HG02870 (cell line): ENCODE data around the gene ST3GAL3.

ENCODE experiments used
- ATAC-seq: cut with Tn5 transposase; IDR thresholded peaks from one replicate; pipeline ENCODE4 v1.9.1; 2021; ENCODE audit warnings: mild to moderate bottlenecking, moderate library complexity; ENCODE audit not compliant: unreplicated experiment

The ST3GAL3 gene

DNA sequence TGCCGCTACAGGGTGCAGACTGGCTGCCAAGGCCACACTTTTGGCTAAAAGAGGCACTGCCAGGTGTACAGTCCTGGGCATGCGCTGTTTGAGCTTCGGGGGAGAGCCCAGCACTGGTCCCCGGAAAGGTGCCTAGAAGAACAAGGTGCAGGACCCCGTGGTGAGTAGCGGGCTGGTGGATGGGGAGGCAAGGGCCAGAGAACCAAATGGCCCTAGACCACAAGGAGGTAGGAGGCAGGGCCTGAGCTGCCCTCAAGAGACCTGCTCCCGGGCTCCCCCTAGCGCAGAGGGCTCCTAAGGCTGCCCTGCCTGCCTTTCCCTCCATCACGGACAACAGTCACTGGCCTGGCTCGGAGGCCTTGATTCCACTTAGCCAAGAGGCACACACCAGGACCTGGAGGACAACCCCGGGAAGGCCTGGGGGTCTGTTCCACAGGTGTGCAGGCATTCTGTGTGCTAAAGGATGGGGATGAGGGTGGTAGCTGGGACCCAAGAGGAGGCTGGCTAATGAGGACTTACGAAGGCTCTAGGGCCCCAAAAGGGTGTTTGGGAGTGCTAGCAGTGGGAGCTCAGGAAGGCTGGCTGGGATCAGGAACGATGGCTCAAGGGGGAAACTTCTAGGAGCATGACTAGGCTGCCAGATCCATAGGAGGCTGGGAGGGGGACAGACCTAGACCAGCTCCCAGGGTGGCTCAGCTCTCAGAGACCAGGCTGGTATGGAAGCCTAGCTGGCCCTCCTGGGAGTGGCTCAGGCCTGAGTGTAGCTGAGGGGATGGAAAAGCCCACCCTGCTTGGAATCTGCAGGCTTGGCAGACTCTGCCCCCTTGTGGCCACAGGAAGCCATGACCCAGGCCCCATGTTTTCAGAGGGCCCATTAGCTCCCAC is 227.0 kb downstream of the ST3GAL3 start:
- ATAC-seq, result no peak

- ATAC-seq, result no peak
These were observed 227.6 kb downstream of the ST3GAL3 start for GRCh38 chr1:43934986-43935324.

GRCh38 chr1:43935711-43936427 is 228.5 kb downstream of the ST3GAL3 start:
- no peak for ATAC-seq

GRCh38 chr1:43936431-43937151 is 229.3 kb downstream of the ST3GAL3 start:
- ATAC-seq, result no peak

- ATAC-seq, result no peak
These were observed 230.0 kb downstream of the ST3GAL3 start for GRCh38 chr1:43937179-43937865.

DNA sequence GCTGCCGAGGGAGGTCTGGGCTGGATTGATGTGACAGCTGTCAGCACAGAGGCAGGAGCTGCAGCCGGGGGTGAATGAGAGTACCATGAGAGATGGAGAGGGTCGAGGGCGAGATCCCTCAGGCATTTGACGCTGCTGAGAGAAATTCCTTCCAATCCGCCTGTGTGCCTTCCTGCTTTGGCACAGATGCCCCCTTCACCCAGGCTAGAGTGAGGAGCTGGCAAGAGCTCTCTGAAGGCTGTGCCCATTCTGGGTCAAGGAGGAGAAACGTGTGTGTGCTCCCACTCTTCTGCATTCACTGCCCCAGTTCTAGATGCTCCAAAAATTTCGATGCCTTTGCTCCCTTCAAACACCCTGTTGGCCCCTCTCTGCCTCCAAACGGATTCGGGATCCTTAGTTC is 231.0 kb downstream of the ST3GAL3 start:
- ATAC-seq, result no peak

DNA sequence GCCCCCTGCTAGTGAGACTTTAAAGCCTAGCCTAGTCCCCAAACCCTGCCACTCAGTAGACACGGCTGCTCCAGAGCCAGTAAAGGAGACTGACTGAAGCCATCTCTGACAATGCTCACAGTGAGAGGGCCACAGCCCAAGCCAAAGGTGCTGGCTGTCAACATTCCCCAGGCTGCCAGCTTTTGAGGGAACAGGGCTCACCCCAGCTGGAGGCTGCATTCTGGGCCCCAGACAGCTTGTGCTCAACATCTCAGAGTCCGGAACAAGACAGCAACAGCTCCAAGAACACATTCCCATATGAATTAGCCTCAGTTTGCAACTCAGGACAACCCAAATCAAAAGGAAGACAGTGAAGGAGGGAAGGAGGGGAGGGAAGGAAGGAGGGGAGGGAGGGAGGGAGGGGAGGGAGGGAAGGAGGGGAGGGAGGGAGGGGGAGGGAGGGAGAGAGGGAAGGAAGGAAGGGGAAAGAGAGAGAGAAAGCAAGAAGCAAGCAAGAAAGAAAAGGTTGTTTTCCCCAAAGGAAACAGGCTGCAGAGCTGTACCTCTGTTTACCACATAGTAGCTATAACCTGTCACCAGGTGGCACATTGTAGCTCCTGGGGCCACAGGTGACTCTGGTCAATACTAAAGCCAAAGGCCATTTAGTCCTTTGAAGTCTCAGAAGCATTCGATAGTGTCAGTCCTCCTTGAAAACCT is 231.7 kb downstream of the ST3GAL3 start:
- ATAC-seq, result no peak

- ATAC-seq, result no peak
These were observed 235.1 kb downstream of the ST3GAL3 start for GRCh38 chr1:43942411-43942810.

DNA sequence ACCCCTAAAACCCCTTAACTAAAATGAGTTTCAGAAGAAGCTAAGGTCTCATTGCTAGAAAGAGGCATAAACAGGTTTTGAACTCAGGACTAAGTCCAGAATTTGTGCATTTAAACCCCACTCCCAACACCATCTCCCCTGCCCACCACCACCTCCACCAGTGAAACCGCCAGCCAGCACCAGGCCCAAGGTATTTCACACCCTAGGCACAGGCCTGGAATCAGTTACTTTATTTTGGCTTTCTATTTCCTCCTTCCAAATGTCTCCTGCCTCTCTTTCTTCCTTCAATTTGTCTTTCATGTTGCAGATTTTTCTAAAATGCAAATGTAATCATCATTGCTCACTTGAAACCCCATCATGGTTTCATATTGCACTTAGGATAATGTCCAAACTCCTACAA is 237.5 kb downstream of the ST3GAL3 start:
- ATAC-seq, result no peak

DNA sequence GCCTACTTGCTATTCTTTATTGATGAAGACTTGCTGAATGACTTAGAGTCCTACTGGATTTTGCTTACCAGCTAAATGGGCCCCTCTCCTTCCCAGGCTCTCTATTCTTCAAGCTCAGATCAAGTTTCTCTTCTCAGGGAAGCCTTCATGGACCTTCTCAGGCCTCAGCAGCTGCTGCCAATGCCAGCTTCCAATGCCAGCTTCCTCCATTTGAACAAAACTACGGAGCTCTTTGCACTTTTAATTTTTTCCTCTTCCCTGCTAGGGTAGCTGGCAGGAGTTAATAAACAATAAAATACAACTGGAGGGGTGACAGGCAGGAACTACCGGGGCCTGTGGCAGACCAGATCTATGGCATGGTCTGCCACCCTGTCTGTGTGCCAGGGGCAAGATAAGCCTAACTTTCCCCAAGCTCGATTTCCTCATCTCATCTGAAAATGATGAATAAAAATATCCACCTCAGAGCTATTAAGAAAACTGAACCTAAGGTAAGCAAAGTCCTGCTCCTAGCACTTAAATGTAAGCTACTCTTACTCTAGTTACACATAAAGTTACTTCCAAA is 238.4 kb downstream of the ST3GAL3 start:
- no peak for ATAC-seq

DNA sequence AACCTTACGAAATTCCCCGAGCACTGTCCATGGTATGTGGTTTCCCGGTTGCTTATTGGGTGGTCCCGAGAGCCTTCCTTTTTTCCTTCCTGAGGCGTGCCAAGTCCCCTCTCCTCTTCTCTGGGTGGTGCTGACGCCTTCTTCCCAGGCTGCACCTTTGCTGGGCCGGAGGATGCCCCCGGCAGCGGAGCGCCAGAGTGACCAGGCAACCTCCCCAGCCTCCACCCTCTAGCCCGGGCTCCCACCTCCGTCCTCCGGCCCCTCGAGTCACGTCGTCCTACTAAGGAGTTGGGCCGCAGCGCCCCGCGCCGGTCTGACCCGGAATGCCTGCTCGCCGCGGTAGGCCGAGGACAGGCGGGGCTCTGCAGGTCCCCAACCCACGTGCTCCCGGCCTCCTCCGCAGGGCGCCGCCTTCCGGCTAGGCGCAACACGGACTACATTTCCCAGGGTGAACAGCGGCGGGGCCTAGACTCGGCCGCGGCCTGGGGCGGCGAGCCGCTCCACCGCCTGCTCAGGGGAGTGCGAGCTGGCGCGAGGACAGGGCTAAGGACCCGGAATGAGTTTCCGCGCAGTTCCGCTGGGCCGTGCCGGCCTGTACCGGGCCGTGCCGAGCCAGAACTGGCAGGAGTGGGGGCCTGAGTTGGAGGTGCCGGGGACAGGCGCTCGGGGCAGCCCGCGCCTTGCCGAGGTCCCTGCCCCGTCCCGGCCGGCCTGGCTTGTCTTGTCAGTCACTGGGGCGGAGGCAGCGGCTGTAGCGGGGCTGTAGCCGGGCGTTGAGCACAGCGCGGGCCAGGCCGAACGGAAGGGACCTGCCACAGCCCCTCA is 239.1 kb downstream of the ST3GAL3 start, which contains the start of gene IPO13:
TSS of gene IPO13 (plus strand) at position 715 of the 825 bp plus-strand sequence. CDS start 651 bp downstream, outside the sequence.
- peak; percentile 91 for ATAC-seq

DNA sequence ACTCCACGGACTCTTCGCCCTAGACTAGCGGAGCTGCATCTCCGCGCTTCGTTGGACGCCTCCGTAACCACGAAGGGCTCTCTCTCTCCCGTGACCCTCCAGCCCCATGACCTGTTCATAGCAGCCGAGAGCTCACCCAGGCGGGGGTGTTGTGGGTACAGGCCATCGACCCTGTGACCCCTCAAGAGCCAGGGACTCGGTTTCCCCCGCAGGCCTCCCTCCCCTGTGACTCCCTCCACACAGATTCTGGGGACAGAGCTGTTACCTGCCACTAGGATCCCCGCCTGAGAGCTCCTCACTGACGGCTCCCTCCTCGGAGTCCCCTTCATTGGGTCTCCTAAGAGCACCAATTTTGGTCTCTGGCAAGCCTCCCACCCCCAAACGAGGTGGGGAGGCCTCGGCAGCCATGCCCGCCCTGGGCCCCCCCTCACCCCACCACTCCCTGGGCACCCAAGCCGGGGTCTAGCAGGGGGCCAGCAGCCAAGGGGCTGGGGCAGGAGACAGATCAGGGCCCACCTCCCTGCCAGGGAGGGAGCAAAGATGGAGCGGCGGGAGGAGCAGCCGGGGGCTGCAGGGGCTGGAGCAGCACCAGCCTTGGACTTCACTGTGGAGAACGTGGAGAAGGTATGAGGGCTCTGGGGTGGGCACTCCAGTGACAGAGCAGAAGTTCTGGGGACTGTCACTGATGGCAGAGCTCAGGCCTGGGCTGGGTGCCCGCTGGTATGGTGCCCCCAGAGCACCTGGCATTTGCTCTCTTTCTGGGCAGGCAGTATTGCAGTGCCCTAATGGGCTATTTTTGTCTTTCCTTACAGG is 239.9 kb downstream of the ST3GAL3 start:
- no peak for ATAC-seq

DNA sequence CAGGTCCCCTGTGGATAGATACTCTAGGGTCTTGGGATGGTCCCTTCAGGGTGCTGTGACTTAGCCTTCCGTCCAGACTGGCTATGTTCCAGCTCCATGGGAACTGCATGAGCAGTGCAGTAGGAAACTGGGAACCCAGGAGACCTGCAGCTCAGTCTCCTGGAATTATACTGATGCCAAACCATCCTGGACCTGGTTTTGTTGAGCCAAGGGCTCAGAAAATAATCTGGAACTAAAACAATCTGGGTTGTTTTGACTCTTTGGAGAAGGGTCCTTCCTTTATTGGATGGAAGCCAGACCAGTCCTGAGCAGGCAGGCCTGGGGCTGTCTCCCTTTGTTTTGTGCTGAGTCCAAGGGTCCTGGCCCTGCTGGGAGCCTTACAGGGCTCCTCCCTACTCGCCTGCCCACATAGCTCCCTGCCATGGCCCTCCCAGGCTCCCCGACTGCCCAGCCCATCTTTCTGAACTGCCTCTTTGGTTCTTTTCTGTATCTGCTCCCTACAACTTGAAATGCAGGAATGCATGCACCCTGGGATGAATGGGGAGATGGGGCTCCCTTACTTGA is 240.6 kb downstream of the ST3GAL3 start:
- no peak for ATAC-seq

- ATAC-seq, result no peak
These were observed 242.3 kb downstream of the ST3GAL3 start for GRCh38 chr1:43949678-43950077.

GRCh38 chr1:43951021-43951985 is 244.0 kb downstream of the ST3GAL3 start:
- no peak for ATAC-seq

DNA sequence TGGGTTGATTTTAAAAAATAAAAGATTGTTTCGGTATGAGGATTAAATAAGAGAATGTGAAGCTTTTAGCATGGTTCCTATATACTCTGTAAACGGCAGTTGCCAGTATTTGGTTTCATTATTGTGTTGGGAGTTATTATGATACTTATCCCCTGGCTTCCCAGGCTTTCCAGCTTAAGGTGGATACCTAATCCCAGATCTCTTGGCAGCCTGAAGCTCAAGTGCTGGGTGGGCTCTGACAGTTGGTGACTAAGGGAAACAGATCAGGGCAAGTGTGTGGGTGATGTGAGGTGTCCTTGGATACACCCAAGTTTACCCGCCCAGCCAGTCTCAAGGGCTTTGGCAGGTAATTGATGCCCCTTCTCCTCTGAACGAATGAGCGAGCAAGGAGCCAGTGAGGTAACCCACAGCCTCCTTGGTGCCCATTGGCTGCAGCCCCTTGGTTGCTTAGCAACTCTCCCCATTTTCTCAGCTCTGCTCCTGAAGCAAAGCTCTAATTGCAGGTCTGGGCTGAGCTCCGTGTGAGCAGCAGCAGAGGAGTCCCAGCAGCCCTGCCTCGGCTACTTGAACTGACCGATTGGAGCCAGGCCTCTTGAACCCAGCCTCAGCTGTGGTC is 245.5 kb downstream of the ST3GAL3 start:
- no peak for ATAC-seq
